ENCODE measurements around the gene FAM177A1.

FAM177A1 gene

GRCh38 chr14:35121887-35122695, 76.0 kb downstream of the FAM177A1 start, which contains the start of the genes PPP2R3C and PRORP (continued):
- peak; percentile 58 for TF ChIP-seq GLIS1 (tag by site-specific recombination; IDR thresholded peaks at IDR 0.05)
- TF ChIP-seq SALL2 (tag by site-specific recombination; IDR thresholded peaks at IDR 0.05; ENCODE audit: borderline replicate concordance), result no peak
- no peak for TF ChIP-seq ZNF664 (tag by site-specific recombination; IDR thresholded peaks at IDR 0.05)
- no peak for TF ChIP-seq ZNF707 (tag by site-specific recombination; IDR thresholded peaks at IDR 0.05)
- peak; percentile 90 for TF ChIP-seq ZBTB17 (tag by site-specific recombination; IDR thresholded peaks at IDR 0.05)
- TF ChIP-seq ZFP3 (tag by site-specific recombination; IDR thresholded peaks at IDR 0.05; ENCODE audit: low read depth), result no peak
- TF ChIP-seq ZNF112 (tag by site-specific recombination; IDR thresholded peaks at IDR 0.05), result no peak
- no peak for TF ChIP-seq ZNF571 (tag by site-specific recombination; IDR thresholded peaks at IDR 0.05)
- no peak for TF ChIP-seq BCL11B (tag by site-specific recombination; IDR thresholded peaks at IDR 0.05; ENCODE audit: low read depth)
- no peak for TF ChIP-seq ZNF140 (tag by site-specific recombination; IDR thresholded peaks at IDR 0.05)
- TF ChIP-seq ZSCAN5A (tag by site-specific recombination; IDR thresholded peaks at IDR 0.05), result peak; percentile 28; the same call in 1 of the 2 replicates
- TF ChIP-seq ZNF776 (tag by site-specific recombination; IDR thresholded peaks at IDR 0.05; ENCODE audit: borderline replicate concordance), result no peak
- TF ChIP-seq ZNF48 (tag by site-specific recombination; IDR thresholded peaks at IDR 0.05), result no peak
- no peak for TF ChIP-seq ZNF26 (tag by site-specific recombination; IDR thresholded peaks at IDR 0.05)
- no peak for TF ChIP-seq ZNF175 (tag by site-specific recombination; IDR thresholded peaks at IDR 0.05)
- TF ChIP-seq ZBTB10 (tag by site-specific recombination; IDR thresholded peaks at IDR 0.05), result 0 out of 2 replicates have a peak, but pooled peaks have one; percentile 68
- no peak for TF ChIP-seq AEBP2 (tag by site-specific recombination; IDR thresholded peaks at IDR 0.05; ENCODE audit: borderline replicate concordance)
- peak; percentile 83 for TF ChIP-seq ZNF629 (tag by site-specific recombination; IDR thresholded peaks at IDR 0.05)
- TF ChIP-seq ZNF335 (tag by site-specific recombination; conservative IDR thresholded peaks at IDR 0.05), result peak; percentile 99
- no peak for TF ChIP-seq ZNF391 (tag by site-specific recombination; IDR thresholded peaks at IDR 0.05; ENCODE audit: borderline replicate concordance, low read depth)
- TF ChIP-seq ZSCAN4 (tag by site-specific recombination; IDR thresholded peaks at IDR 0.05), result no peak; the same call in 1 of the 2 replicates
- no peak for TF ChIP-seq ZNF488 (tag by site-specific recombination; IDR thresholded peaks at IDR 0.05)
- TF ChIP-seq ZNF768 (tag by site-specific recombination; IDR thresholded peaks at IDR 0.05), result no peak
- no peak for TF ChIP-seq ZNF585B (tag by site-specific recombination; IDR thresholded peaks at IDR 0.05)
- TF ChIP-seq SP3 (tag by site-specific recombination; IDR thresholded peaks at IDR 0.05), result peak; percentile 96
- peak; percentile 36 for TF ChIP-seq ZBTB21 (tag by site-specific recombination; IDR thresholded peaks at IDR 0.05)
- 0 out of 2 replicates have a peak, but pooled peaks have one; percentile 61 for TF ChIP-seq ZNF223 (tag by site-specific recombination; IDR thresholded peaks at IDR 0.05)
- TF ChIP-seq ZSCAN30 (tag by site-specific recombination; IDR thresholded peaks at IDR 0.05), result peak; percentile 56; the same call in 1 of the 2 replicates
- 0 out of 2 replicates have a peak, but pooled peaks have one; percentile 57 for TF ChIP-seq ZNF561 (tag by site-specific recombination; IDR thresholded peaks at IDR 0.05; ENCODE audit: borderline replicate concordance)
- no peak for TF ChIP-seq ZSCAN23 (tag by site-specific recombination; IDR thresholded peaks at IDR 0.05)
- TF ChIP-seq ZNF621 (tag by site-specific recombination; IDR thresholded peaks at IDR 0.05), result no peak
- TF ChIP-seq HOXC10 (CRISPR knock-in tag; IDR thresholded peaks at IDR 0.05), result no peak
